Left cardiac atrium (tissue), 4 donors: ENCODE measurements around the gene TPRG1. TPM values are rescaled to one million over a fixed set of nuclear protein-coding genes. Genes with fewer than 3 reads are reported as not detected.

ENCODE experiments used
- ATAC-seq, 2 donors: fragments of 200-7000 bp; cut with Tn5 transposase; one replicate each; pipeline ENCODE4 v1.9.1; 2020; ENCODE audit warnings: mild to moderate bottlenecking in 2 of 2, moderate library complexity in 2 of 2
- DNase-seq: peaks from one replicate; pipeline ENCODE4 v3.0.0-alpha.2; 2020
- intact Hi-C, 2 donors: fragments of 100-400 bp; cut with DNase I; formaldehyde crosslinking; loops; one replicate each; pipeline versions ENCODE4 v1.14.1 to v1.15.1; 2022 to 2023
- long read RNA-seq: library from polyadenylated mRNA; unstranded; transcript quantifications from one replicate; pipeline ENCODE4 v2.0.0, GENCODE V29; 2021
- total RNA-seq, 2 donors: library from RNA; stranded (reverse); fragmentation: NEBNext Ultra II Directional; extraction: Animal tissue kit (Norgen Biotek cat#: 25700); gene quantifications; one replicate each; pipeline ENCODE4 v1.2.1, GENCODE V29; 2021
- donor health status: DM: no; HTN: yes; CAD: no.
- donor health status: DM: no; HTN: yes; CAD: no; lungs with severe emphysema.
- donor health status: DM: yes; HTN: yes; CAD: no.
- donor health status: Dilated cardiomyopathy.

TPRG1 gene
- 10 to 100 TPM in 1 of 2 donors, 1 to 10 TPM in 1; 5.2 to 15.5 TPM for total RNA-seq
- long read RNA-seq, partial matches to known transcripts = 0 of 3 reads
- long read RNA-seq, other reads (novel, unspliced or antisense) = 3 of 3 reads

DNA sequence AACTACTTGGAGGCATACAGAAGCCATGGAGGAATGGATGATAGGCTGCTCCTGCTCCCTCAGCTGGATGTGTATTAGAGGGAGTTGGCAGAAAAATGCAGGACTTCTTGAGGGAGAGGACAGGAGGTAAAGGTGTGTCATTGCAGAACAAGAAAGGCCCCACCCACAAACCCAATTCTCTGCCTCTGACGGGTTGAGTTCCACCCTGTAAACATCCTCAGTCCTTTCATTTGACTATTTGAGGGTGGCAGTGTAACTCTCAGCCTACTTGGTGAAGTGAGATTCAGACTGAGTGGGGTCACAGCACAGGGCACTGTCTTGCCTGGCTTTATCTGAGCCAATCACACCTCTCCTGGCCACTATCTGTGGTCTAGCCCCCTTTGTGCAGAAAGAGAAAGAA lies at the start of gene TPRG1:
TPRG1 (plus strand) TSS at position 265 of the 400 bp plus-strand sequence. CDS start 35,414 bp downstream, outside the sequence.
- DNase-seq (no peak), ATAC-seq (no peak)
- intact Hi-C loops = no loop called here

DNA sequence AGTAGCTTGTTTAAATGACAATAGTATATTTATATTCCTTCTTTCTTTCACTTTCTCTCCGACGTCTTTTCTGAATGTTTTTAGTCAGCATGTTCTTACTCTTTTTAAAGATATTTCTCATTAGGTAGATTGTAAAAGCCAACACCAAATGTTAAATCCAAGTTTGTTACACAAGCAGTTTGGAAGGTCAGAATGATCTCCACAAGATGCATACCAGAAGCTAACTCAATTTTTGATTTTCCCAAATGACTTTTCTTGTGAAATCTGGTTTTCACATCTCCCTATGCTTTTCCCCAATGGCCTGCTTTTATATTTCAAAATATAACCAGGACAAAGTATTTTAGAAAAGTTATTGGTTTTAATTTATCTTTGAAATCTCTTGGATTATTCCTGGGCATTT lies 49.7 kb upstream of the TPRG1 start:
- ATAC-seq (peak in 1 of 2 donors; percentile 34), DNase-seq (no peak)
- intact Hi-C loops = no loop called here

GRCh38 chr3:189122526-189123205 lies 49.1 kb upstream of the TPRG1 start:
- intact Hi-C loops = no loop called here
- ATAC-seq (peak; percentile 39 to 41), DNase-seq (no peak)

DNA sequence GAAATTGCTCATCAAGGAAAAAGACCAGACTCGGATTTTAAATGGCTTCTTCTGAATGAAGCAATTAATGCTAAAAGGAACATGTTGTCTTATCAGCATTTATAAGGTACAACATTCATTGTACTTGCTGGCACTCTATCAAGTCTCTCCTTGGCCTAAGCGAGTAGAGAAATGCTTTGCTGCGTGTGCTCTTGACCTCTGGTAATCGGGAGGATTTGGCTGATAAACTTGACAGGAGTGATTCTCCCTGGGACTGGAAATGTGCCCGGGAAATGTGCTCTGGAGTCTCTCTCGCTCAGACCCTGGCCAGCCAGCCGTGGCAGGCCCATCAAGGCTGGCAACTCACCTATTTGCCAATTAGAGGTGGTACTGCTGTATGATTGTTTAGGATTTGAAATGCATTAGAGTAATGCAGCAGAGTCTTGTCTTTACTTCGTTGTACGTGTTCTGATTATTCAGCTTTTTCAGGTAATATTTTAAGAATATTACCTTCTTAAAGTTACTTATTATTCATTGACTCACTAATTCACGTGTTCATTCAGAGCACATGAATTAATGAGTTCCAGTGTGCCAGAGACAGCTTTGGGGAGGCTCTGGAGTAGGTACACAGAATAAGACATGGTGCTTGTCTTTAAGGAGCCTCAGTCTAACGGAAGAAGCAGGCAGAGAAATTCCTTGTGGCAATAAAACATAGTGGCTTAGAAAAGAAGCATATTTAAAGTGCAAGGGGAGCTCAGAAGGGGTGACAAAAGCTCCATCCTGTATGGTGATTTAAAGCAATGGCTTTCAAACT lies 48.0 kb upstream of the TPRG1 start:
- intact Hi-C loops = no loop called here
- ATAC-seq (peak; percentile 58 to 84), DNase-seq (peak; percentile 39)

- intact Hi-C loops = no loop called here
- ATAC-seq (peak; percentile 82 to 94), DNase-seq (peak; percentile 48)
These were observed 39.5 kb upstream of the TPRG1 start for GRCh38 chr3:189132231-189132671.

DNA sequence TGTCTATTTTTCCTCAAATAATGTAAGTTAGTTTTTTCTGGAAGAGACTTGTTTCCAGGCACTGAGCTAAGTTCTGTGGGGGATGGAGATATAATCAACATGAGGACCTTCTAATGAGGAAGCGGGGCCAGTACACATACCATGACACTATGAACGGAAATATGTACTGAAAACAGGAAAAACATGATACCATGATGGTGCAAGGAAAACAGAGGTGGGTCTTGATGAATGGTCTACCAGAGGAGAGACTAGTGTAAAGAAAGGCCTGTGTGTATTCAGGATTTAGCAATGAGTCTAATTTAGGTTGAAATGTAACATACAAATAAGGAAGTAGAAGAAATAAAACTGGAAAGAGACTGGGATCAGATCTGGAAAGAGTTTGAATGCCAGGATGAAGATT lies 38.9 kb upstream of the TPRG1 start:
- no peak for ATAC-seq
- DNase-seq = no peak
- intact Hi-C loops = no loop called here

DNA sequence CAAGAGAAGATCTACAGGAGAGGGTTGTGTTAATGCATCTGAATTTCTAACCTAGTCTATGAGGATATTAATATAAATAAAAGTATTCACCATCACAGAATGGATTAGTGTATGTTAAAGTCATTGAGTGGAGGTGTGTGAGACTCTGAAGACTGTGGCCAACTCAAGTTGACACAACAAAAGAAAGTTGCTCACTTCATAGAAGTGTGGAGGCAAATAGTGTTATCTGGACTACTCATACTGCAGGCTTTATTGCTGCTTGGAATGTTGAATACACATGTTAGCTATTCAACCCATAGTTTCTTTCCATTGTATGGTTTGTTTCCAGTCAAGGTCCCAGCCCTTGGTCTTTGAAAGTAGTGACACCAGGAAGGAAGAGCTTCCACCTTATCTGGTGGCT lies 38.0 kb upstream of the TPRG1 start:
- ATAC-seq (no peak), DNase-seq (no peak)
- intact Hi-C loops = no loop called here

DNA sequence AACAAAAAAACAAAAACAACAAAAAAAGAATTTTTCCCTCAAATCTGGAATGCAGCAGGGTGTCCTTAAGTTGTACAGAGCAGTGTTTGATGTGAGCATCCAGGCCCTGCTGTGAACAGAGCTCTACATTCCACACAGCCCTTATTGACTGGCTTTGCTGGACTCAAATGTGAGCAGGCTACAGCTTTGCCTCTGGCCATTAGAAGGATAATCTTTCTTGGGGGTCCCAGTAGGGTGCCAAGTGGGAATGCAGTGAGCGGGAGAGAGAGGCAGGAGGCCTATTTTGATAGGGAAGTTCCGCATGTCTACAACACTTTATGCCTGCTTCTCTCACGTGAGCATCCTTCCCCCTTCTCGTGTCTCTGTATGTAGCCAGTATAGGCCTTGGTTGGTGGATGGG lies 34.4 kb upstream of the TPRG1 start:
- DNase-seq = no peak
- intact Hi-C loops = no loop called here
- no peak for ATAC-seq

GRCh38 chr3:189138901-189139610 lies 32.7 kb upstream of the TPRG1 start:
- ATAC-seq = no peak
- intact Hi-C loops = no loop called here
- no peak for DNase-seq

DNA sequence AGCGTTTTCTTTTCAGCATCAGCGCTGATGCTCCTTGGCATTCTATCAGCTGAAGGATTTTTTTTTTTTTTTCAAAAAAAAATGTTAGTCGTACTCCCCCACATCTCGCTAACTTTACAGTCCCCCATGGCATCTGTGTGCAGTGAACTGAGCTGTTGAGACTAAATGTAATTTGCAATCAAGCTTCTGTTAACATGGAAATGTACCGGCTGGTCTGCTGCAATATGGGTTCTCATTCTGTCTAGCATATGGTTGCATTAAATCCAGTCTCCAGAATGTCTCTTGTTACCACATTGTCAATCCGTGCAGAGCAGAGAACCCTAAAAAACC lies 32.2 kb upstream of the TPRG1 start:
- ATAC-seq = no peak
- DNase-seq = no peak
- intact Hi-C loops = no loop called here

- no peak for DNase-seq
- ATAC-seq = peak in 1 of 2 donors; percentile 39
- intact Hi-C loops = loop anchor here in 1 of 2 donors (10.0 kb wide), 1 partner anchor 1408 kb away; no protein-coding TSS in a partner anchor
These were observed 29.2 kb upstream of the TPRG1 start for GRCh38 chr3:189142527-189142926.

DNA sequence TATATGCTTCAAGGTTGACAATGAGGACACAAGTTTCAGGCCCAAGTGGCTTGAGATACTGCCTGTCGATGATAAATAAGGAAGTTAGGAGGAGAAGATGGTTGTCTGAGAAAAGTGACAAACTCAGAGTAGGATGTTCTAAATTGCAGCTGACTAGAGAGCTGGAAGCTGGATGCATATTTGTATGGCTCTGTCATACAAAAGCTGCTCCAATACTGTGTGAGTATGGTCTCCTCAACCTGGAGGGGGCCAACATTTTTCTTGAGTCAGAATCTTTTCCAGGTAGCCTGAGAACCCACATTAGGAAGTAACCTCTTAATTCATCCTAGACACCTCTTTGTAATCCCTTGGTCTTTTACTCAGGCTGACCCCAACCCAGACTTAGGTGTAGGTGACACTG lies 28.4 kb upstream of the TPRG1 start:
- ATAC-seq = peak in 1 of 2 donors; percentile 33
- DNase-seq = no peak
- intact Hi-C loops = loop anchor here in 1 of 2 donors (10.0 kb wide), 1 partner anchor 1409 kb away; no protein-coding TSS in a partner anchor

- intact Hi-C loops = loop anchor here in 1 of 2 donors (10.0 kb wide), 1 partner anchor 1409 kb away; no protein-coding TSS in a partner anchor
- ATAC-seq = no peak
- no peak for DNase-seq
These were observed 28.0 kb upstream of the TPRG1 start for GRCh38 chr3:189143771-189144170.

GRCh38 chr3:189144645-189145044 lies 27.1 kb upstream of the TPRG1 start:
- ATAC-seq = peak; percentile 56 to 66
- no peak for DNase-seq
- intact Hi-C loops = loop anchor here (5.0 to 10.0 kb wide), 2 partner anchors 187 to 1410 kb away; no protein-coding TSS in a partner anchor

DNA sequence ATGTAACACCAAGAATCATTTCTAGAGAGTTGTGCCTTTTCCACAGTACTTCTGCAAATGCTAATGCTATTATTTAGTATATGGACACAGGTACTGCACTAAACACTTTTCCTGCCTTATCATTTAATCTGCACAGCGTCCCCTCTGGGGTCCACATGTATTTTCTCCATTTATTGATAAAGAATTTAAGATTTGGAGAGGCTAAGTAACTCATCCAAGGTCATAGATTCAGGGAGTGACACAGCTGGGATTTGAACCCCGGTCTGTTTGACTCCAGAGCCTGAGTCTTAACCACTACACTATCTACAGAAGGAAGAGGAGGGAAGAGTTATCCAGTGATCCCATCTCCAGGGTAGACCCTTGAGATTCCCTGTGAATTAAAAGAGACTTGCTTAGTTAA lies 24.9 kb upstream of the TPRG1 start:
- ATAC-seq (no peak), DNase-seq (no peak)
- intact Hi-C loops = loop anchor here (5.0 to 10.0 kb wide), 2 partner anchors 190 to 1412 kb away; no protein-coding TSS in a partner anchor

DNA sequence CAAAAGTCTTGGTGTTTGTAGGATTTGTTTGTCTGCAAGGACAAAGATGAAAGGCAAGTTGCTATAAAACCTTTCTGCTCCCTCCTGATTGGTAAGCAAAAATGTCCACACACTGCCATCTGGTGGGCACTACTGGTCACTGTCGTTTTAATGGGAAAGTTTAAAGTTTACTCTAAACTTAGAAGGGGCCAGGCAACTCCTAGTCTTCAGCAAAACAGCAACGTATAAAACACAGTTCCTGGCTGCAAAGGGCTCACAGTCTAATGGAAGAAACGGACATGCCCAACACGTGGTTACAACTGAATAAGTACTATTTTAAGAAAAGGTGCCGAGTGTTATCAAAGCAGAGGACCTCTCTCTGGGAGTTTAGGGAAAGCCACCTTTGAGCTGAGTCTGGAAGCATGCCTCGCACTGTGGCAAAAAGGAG lies 23.7 kb upstream of the TPRG1 start:
- DNase-seq = peak; percentile 54
- ATAC-seq = peak; percentile 68 to 78
- intact Hi-C loops = loop anchor here (2.0 to 10.0 kb wide), 3 partner anchors 191 to 1413 kb away; no protein-coding TSS in a partner anchor

- intact Hi-C loops = loop anchor here (2.0 to 10.0 kb wide), 3 partner anchors 192 to 1414 kb away; no protein-coding TSS in a partner anchor
- ATAC-seq = no peak
- no peak for DNase-seq
These were observed 22.6 kb upstream of the TPRG1 start for GRCh38 chr3:189149203-189149602.

DNA sequence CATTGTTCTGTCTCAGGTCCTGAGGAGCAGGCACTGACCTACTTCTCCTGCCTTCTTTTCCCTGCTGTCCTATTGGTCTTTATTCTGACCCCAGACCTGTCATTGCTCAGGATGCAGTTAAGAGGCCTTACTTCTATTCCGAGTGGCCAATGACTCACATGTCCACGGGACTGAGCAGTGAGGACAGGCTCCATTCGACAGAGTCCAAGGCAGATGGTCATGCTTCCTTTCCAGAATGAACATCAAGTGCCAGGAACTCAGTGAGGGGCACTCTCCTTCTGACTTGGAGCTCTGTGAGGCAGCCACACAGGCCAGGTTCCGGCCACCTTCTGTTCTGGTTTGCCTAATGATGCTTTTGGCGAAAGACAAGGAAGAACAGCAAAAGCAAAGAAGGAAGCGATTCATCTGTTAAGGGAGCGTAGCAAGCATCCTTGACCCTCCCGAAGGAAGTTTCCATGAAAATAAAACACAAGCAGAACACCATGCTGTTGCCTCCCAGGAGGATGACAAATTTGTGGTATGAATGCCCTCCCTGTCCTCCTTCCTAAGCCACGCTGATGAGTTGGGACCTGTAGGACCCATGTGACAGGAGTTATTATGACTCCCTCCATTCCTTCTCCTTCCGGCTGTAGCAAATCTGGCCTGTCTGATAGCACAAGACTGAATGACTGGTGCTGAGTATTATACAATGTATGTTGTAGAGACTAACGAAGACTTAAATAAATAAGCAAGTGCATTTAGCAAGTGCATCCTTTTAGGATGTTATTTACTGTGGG lies 14.4 kb upstream of the TPRG1 start:
- intact Hi-C loops = no loop called here
- DNase-seq (no peak), ATAC-seq (no peak)

GRCh38 chr3:189158034-189158433 lies 13.7 kb upstream of the TPRG1 start:
- no peak for DNase-seq
- ATAC-seq = no peak
- intact Hi-C loops = no loop called here
